Muscle layer of colon (tissue), 2 donors: ENCODE measurements around the gene CDC42SE2.

Experiments
- H3K27ac ChIP-seq: one replicate; pipeline ENCODE4 v1.7.0; 2013; ENCODE audit warnings: low read depth, mild to moderate bottlenecking, low read length, moderate library complexity
- H3K27me3 ChIP-seq, 2 donors: one replicate each; pipeline ENCODE4 v1.7.0; 2013; ENCODE audit warnings: low read length in 2 of 2, mild to moderate bottlenecking in 2 of 2; ENCODE audit not compliant: insufficient read depth in 2 of 2, control insufficient read depth in 1 of 2
- H3K36me3 ChIP-seq: one replicate; pipeline ENCODE4 v1.7.0; 2013; ENCODE audit warnings: mild to moderate bottlenecking, low read length; ENCODE audit not compliant: insufficient read depth
- H3K4me1 ChIP-seq: one replicate; pipeline ENCODE4 v1.7.0; 2013; ENCODE audit warnings: mild to moderate bottlenecking, low read length; ENCODE audit not compliant: insufficient read depth
- H3K4me3 ChIP-seq, 2 donors: one replicate each; pipeline ENCODE4 v1.7.0; 2013; ENCODE audit warnings: low read length in 2 of 2, low read depth in 1 of 2, mild to moderate bottlenecking in 1 of 2, moderate library complexity in 1 of 2
- H3K9ac ChIP-seq: one replicate; pipeline ENCODE4 v1.7.0; 2013; ENCODE audit warnings: low read length
- H3K9me3 ChIP-seq: one replicate; pipeline ENCODE4 v1.7.0; 2013; ENCODE audit warnings: mild to moderate bottlenecking, low read length
- donor health status: abdominal sarcoma.
- donor health status: Adenocarcinoma of cecum.

Gene CDC42SE2

GRCh38 chr5:131225282-131225974 lies 38.4 kb upstream of the CDC42SE2 start:
- Histone ChIP-seq H3K9ac (no peak overlapping the region), H3K4me3 (no peak overlapping the region), H3K27me3 (no peaks in the 10 kb centered on the region), H3K4me1 (no peaks in the 10 kb centered on the region), H3K9me3 (no peaks in the 10 kb centered on the region), H3K36me3 (no peaks in the 10 kb centered on the region), H3K27ac (no peak overlapping the region)

DNA sequence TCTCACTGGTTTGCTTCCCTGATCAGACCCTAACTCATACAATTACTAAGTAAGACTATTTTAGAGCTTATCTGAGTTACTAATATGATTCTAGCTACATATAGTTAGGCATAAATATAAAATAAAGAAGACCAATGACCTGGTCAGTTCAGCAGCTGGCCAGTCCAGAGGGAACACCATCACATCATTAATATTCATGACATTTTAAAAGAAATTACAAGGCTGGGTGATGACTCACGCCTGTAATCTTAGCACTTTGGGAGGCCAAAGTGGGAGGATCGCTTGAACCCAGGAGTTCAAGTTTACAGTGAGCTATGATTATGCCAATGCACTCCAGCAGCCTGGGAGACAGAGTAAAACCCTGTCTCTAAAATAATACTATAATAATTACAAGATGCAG lies 37.0 kb upstream of the CDC42SE2 start:
- Histone ChIP-seq H3K9ac (no peak overlapping the region), H3K4me1 (no peaks in the 10 kb centered on the region), H3K9me3 (no peaks in the 10 kb centered on the region), H3K27ac (no peak overlapping the region), H3K27me3 (no peaks in the 10 kb centered on the region), H3K36me3 (no peaks in the 10 kb centered on the region), H3K4me3 (no peak overlapping the region)

DNA sequence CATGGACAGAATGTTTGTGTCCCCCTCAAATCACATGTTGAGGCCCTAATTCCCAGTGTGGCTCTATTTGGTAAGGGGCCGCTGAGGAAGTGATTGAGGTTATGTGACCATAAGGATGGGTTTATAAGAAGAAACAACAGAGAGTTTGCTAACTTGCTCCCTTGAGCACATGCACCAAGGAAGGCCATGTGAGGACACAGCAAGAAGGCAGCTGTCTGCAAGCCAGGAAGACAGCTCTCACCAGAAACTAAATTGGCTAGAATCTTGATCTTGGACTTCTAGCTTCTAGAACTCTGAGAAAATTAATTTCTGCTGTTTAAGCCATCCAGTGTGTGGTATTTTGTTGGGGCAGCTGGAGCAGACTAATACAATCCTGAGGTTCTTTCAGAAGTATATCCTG lies 35.2 kb upstream of the CDC42SE2 start:
- H3K4me1 ChIP-seq, result no peaks in the 10 kb centered on the region
- no peak overlapping the region for H3K4me3 ChIP-seq
- no peak overlapping the region for H3K9ac ChIP-seq
- H3K27me3 ChIP-seq, result no peaks in the 10 kb centered on the region
- H3K9me3 ChIP-seq, result no peaks in the 10 kb centered on the region
- H3K36me3 ChIP-seq, result no peaks in the 10 kb centered on the region
- no peak overlapping the region for H3K27ac ChIP-seq

GRCh38 chr5:131229623-131230022 lies 34.2 kb upstream of the CDC42SE2 start:
- H3K36me3 ChIP-seq, result no peaks in the 10 kb centered on the region
- H3K27me3 ChIP-seq, result no peaks in the 10 kb centered on the region
- no peak overlapping the region for H3K27ac ChIP-seq
- no peak overlapping the region for H3K9ac ChIP-seq
- no peak overlapping the region for H3K4me3 ChIP-seq
- no peaks in the 10 kb centered on the region for H3K9me3 ChIP-seq
- H3K4me1 ChIP-seq, result no peaks in the 10 kb centered on the region

GRCh38 chr5:131230406-131230805 lies 33.4 kb upstream of the CDC42SE2 start:
- Histone ChIP-seq H3K27ac (no peak overlapping the region), H3K9me3 (no peaks in the 10 kb centered on the region), H3K4me1 (no peaks in the 10 kb centered on the region), H3K4me3 (no peak overlapping the region), H3K9ac (no peak overlapping the region), H3K36me3 (no peaks in the 10 kb centered on the region), H3K27me3 (no peaks in the 10 kb centered on the region)

GRCh38 chr5:131239686-131240085 lies 24.2 kb upstream of the CDC42SE2 start:
- Histone ChIP-seq H3K9me3 (no peaks in the 10 kb centered on the region), H3K27me3 (no peaks in the 10 kb centered on the region), H3K4me3 (no peak overlapping the region), H3K36me3 (no peaks in the 10 kb centered on the region), H3K4me1 (no peaks in the 10 kb centered on the region), H3K9ac (no peak overlapping the region), H3K27ac (no peak overlapping the region)

DNA sequence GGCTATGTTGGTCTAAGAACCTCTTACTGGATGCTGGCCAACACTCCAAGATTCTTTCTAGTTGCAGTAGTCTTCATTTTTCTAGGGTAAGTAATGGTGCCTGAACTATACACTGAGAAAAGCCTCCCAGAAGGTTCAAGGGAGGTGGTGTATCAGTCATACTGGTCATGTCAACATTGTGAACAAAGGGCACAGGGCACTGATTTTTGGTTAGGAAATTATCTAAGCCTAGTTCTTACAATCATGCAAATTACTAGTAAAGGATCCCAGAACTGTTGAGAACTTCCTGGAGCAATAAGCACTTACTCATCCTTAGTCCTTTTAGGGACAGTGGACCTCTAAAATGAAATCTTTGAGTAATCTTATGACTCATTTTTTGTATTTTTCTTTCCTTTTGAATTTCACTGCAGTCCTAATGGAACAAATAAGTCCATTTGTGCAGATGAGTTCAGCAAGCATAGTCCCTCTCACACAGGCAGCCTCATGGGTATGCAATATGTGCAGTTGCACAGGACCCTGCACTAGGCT lies 21.1 kb upstream of the CDC42SE2 start:
- no peak overlapping the region for H3K4me3 ChIP-seq

DNA sequence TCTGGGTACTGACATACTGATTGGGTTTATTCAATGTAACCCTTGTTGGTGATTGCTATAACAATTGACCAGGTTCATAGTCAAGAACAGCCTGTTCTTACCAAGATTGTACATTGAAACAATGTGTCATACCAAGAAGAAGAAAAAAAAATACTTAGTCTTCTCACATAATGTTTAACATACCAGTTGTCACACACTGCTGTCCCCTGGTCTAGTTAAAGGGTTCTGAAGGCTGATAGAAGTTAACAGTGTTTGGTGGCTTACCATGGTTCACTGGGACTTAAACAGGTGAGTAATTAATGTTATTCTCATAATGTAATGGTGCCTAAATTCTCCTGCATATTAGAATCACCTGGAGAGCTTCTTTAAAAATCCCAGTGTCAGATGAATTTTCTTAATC lies 18.5 kb upstream of the CDC42SE2 start:
- Histone ChIP-seq H3K4me1 (no peaks in the 10 kb centered on the region), H3K27ac (no peak overlapping the region), H3K27me3 (no peaks in the 10 kb centered on the region), H3K9me3 (no peaks in the 10 kb centered on the region), H3K36me3 (no peaks in the 10 kb centered on the region), H3K9ac (no peak overlapping the region), H3K4me3 (no peak overlapping the region)

More for the DNA sequence above, 21.1 kb upstream of the CDC42SE2 start:
- Histone ChIP-seq H3K9me3 (no peaks in the 10 kb centered on the region), H3K9ac (no peak overlapping the region), H3K27me3 (no peaks in the 10 kb centered on the region), H3K36me3 (no peaks in the 10 kb centered on the region), H3K4me1 (no peaks in the 10 kb centered on the region), H3K27ac (no peak overlapping the region)

GRCh38 chr5:131245948-131246347 lies 17.9 kb upstream of the CDC42SE2 start:
- Histone ChIP-seq H3K27me3 (no peaks in the 10 kb centered on the region), H3K27ac (no peak overlapping the region)

DNA sequence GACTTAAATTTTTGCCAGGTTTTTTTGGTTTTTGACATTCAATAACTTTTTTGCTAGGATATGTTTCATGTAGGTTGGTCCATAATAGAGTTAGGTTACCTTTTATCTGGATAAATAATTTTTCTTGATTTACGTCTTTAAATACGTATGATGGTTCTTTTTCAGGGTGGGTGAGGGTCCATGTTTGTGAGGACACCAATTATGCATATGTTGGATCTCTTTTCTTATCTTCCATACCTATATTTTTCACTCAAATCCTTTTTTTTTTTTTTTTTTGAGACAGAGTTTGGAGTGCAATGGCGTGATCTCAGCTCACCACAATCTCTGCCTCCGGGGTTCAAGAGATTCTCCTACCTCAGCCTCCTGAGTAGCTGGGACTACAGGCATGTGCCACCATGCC lies 17.3 kb upstream of the CDC42SE2 start:
- H3K9me3 ChIP-seq, result no peaks in the 10 kb centered on the region
- H3K4me1 ChIP-seq, result no peaks in the 10 kb centered on the region
- H3K9ac ChIP-seq, result no peak overlapping the region

More at GRCh38 chr5:131245948-131246347, 17.9 kb upstream of the CDC42SE2 start:
- Histone ChIP-seq H3K9me3 (no peaks in the 10 kb centered on the region), H3K36me3 (no peaks in the 10 kb centered on the region), H3K4me1 (no peaks in the 10 kb centered on the region), H3K4me3 (no peak overlapping the region), H3K9ac (no peak overlapping the region)

DNA sequence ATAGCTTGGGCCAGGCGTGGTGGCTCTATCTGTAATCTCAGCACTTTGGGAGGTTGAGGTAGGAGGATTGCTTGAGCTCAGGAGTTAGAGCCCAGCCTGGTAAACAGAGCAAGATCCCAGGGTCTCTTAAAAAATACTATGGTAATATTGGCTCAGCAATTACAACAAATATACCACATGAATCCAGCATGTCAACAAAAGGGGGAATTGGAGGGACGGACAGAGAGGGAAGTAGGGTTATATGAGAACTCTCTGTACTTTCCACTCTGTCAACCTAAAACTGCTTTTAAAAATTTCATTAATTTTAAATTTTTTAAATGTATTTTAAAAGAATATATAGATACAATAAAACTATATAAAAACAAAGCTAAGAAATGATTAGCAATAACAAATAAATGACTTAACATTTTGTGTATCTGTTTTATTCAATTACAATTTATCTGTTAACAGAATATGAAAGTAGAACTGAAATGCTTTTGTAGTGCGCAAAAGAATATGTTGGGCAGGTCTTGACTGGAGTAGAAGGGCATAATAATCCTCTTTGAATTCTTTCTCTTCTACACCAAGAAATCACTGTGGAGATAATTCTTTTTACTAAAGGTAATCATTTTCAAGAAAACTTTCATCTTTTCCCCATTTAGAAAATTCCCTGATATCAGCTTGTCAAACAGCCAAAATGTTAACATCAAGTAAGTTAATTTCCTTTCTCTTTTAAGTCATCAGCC lies 12.9 kb upstream of the CDC42SE2 start:
- Histone ChIP-seq H3K4me1 (no peaks in the 10 kb centered on the region), H3K4me3 (no peak overlapping the region), H3K9ac (no peak overlapping the region), H3K9me3 (no peaks in the 10 kb centered on the region), H3K27ac (no peak overlapping the region), H3K27me3 (no peaks in the 10 kb centered on the region), H3K36me3 (no peaks in the 10 kb centered on the region)

More for the DNA sequence above, 17.3 kb upstream of the CDC42SE2 start:
- H3K4me3 ChIP-seq, result no peak overlapping the region
- no peaks in the 10 kb centered on the region for H3K36me3 ChIP-seq
- no peak overlapping the region for H3K27ac ChIP-seq
- no peaks in the 10 kb centered on the region for H3K27me3 ChIP-seq

- Histone ChIP-seq H3K27ac (no peak overlapping the region), H3K9me3 (no peaks in the 10 kb centered on the region), H3K4me1 (no peaks in the 10 kb centered on the region), H3K9ac (no peak overlapping the region), H3K4me3 (no peak overlapping the region), H3K36me3 (no peaks in the 10 kb centered on the region), H3K27me3 (no peaks in the 10 kb centered on the region)
These were observed 11.1 kb upstream of the CDC42SE2 start for GRCh38 chr5:131252824-131253171.
